ENCODE data around the gene PAGE2.
"Not testable (repeated sequence)": the region's sequence is repeated elsewhere in the genome, so short reads cannot be mapped to it uniquely, and the experiment has no call there.

Gene PAGE2, protein sequence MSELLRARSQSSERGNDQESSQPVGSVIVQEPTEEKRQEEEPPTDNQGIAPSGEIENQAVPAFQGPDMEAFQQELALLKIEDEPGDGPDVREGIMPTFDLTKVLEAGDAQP

DNA sequence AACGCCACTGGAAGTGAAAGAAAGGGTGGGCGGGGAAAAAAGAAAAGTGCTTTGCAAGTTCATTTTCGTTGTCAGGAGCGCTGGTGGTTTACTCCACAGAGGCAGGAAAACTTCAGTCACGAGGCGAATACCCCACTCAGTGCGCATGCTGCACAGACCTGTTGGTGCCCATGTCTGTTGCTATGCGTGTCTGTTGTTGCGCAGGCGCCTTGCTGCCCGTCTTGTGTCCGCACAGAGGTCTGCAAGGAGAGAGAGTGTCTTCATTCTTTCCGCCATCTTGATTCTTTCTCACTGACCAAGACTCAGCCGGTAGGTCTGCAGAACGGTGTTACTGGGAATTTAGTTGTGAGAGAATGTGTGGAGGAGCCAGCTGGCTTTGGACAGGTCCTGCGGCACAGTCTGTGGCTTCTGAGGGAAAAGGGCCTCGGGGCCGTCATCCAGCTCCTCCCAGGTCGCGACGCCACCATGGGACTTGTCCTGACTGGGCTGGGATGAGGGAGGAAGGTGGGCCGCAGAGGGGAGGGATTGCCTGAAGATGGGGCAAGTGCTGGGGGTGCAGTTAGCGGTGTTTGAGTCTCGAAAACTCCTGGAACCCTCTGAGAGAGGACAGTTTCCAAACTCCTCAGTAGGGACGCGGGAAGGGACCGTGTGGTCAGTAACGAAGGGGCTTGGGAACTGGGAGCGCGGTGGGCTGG lies at the start of gene PAGE2:
Gene PAGE2 (plus strand): TSS at position 224 of the 695 bp plus-strand sequence. CDS start 1,003 bp downstream, outside the sequence.
- TF ChIP-seq, protein P1, sequence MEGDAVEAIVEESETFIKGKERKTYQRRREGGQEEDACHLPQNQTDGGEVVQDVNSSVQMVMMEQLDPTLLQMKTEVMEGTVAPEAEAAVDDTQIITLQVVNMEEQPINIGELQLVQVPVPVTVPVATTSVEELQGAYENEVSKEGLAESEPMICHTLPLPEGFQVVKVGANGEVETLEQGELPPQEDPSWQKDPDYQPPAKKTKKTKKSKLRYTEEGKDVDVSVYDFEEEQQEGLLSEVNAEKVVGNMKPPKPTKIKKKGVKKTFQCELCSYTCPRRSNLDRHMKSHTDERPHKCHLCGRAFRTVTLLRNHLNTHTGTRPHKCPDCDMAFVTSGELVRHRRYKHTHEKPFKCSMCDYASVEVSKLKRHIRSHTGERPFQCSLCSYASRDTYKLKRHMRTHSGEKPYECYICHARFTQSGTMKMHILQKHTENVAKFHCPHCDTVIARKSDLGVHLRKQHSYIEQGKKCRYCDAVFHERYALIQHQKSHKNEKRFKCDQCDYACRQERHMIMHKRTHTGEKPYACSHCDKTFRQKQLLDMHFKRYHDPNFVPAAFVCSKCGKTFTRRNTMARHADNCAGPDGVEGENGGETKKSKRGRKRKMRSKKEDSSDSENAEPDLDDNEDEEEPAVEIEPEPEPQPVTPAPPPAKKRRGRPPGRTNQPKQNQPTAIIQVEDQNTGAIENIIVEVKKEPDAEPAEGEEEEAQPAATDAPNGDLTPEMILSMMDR (IDR thresholded peaks at IDR 0.05; ENCODE audit: extremely low read depth, missing control alignments) = no peak
- no peak for DNase-seq (ENCODE audit: low spot score)

DNA sequence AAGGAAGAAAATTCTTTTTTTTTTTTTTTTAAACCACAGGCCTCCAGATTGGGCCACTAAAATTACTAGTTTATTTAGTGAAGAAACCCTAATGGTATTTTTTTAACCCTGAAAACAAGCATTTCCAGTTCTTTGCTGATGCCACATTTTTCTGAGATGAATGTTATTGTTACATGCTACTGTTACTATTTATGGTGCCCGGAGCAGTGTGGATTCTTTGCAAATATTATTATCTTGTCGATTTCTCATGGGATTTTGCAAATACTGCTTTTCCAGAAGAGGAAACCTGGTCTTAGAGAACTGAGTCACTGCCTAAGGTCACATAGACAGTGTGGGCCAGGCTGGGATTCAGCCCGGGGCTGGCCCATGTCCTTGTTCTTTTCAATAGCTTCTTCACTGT lies 49.3 kb upstream of the PAGE2 start:
- TF ChIP-seq, protein P1 (IDR thresholded peaks at IDR 0.05; ENCODE audit: extremely low read depth, missing control alignments) = no peak
- DNase-seq (ENCODE audit: low spot score) = no peak

DNA sequence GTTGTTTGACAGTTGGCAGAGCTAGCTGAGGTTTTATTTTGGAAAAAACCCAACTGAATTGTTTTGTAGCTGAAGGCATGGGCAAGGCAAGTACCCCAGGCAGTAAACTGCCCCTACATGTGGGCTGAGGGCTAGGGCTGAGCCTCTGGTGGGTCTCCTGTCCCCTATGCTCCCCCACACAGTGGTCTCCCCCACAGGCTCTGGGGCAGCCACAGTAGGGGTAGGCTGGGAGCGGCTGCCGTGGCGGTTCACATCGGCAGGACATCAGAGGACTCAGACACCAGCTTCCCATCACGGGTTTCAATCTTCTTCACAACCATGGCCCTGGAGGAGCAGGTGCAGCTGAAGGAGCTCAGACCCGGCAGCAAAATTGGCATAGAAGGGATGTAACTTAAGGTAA lies 47.3 kb upstream of the PAGE2 start:
- no peak for DNase-seq (ENCODE audit: low spot score)
- TF ChIP-seq, protein P1 (IDR thresholded peaks at IDR 0.05; ENCODE audit: extremely low read depth, missing control alignments) = no peak

DNA sequence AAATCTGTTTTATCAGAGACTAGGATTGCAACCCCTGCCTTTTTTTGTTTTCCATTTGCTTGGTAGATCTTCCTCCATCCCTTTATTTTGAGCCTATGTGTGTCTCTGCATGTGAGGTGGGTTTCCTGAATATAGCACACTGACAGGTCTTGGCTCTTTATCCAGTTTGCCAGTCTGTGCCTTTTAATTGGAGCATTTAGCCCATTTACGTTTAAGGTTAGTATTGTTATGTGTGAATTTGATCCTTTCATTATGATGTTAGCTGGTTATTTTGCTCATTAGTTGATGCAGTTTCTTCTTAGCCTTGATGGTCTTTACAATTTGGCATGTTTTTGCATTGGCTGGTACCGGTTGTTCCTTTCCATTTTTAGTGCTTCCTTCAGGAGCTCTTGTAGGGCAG lies 38.2 kb upstream of the PAGE2 start:
- DNase-seq (ENCODE audit: low spot score) = not testable (repeated sequence)

DNA sequence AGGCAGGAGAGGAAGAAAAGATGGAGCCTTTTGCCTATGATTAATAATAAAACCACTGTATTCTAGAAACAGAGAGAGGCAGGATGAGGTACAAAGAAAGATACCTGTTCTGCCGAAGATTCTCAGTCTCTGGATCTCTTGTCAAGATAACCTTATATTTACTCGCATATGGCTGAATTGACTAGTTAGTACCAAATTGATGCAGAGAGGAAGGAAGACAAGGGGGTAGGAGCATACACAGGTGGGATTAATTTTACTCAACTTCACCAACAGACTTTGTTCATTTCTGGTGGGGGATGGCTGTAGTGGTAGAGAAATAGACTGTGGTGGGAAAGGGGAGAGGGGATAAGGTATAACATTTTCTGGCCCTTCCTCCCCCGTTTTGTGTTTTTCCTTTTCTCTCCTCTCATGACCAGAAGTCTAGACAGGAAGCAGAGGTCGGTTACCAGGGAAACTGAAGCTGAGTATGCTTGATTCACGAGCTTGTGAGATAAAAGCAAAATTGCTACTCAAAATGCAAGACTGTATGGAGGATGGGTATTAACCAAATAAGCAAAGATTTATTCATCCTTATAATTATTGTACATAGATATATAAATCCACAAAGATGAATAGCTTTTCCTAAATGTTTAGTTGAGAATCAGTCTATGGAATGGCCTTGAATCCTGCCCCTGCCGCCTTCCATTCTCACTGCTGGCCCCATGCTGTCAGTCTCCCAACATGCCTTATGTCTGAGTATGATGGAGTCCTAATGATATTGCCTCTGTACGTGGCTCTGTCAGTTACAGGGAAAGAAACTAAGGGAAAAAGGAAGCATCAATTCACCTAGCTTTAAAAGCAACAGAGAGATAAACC lies 31.8 kb upstream of the PAGE2 start:
- no peak for DNase-seq (ENCODE audit: low spot score)
- TF ChIP-seq, protein P1 (IDR thresholded peaks at IDR 0.05; ENCODE audit: extremely low read depth, missing control alignments) = no peak

DNA sequence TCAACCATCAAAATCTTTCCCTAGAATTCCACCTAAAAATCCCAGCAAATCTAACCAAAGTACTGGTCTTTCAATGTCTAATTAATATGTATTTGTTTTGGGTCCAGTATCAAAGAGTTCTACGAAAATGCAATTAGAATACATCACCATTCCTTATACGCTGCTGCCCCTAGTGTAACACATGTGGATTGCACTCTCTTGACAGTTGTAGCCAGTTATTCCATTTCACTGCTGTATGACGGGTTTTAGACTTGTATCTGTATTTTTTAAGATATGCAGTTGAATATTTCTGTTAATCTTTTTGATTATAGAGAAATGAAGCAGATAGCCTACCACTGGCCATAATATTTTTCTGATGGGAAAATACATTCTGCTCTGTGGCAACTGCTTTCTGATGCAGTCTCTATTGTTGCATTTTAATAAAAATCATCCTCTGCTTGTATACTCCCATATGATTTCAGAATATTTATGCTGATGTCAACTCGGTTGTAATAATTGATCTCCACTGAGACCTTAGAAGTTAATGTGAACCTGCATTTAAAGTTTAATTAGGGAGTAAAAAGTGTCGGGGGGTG lies 31.1 kb upstream of the PAGE2 start:
- peak; percentile 25 for DNase-seq (ENCODE audit: low spot score)
- TF ChIP-seq, protein P1 (IDR thresholded peaks at IDR 0.05; ENCODE audit: extremely low read depth, missing control alignments) = peak; percentile 53

DNA sequence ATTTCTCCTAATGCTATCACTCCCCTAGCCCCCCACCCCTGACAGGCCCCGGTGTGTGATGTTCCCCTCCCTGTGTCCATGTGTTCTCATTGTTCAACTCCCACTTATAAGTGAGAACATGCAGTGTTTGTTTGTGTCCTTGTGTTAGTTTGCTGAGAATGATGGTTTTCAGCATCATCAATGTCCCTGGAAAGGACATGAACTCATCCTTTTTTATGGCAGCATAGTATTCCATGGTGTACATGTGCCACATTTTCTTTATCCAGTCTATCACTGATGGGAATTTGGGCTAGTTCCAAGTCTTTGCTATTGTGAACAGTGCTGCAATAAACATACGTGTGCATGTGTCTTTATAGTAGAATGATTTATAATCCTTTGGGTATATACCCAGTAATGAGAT lies 21.6 kb upstream of the PAGE2 start:
- DNase-seq (ENCODE audit: low spot score) = not testable (repeated sequence)

DNA sequence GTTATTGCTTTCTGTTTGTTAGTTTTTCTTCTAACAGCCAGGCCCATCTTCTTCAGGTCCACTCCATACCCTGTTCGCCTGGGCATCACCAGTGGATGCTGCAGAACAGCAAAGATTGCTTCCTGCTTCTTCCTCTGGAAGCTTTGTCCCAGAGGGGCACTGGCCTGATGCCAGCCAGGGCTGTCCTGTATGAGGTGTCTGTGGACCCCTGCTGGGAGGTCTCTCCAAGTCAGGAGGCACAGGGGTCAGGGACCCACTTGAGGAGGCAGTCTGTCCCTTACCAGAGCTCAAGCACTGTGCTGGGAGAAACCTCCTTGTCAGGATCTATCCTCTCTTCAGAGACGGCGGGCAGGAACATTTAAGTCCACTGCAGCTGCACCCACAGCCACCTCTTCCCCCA lies 16.5 kb upstream of the PAGE2 start:
- TF ChIP-seq, protein P1 (IDR thresholded peaks at IDR 0.05; ENCODE audit: extremely low read depth, missing control alignments) = no peak
- DNase-seq (ENCODE audit: low spot score) = no peak
